GM12878 (cell line): ENCODE measurements around the gene LDLRAD3. TPM values are rescaled to one million over a fixed set of nuclear protein-coding genes. Genes with fewer than 3 reads are reported as not detected.

Experiments used
- BCL3 ChIP-seq: IDR thresholded peaks from 2 replicates; pipeline ENCODE4 v1.6.1; 2011; ENCODE audit warnings: borderline replicate concordance, low read depth, mild to moderate bottlenecking, moderate library complexity, low read length; ENCODE audit not compliant: insufficient read depth, poor library complexity, severe bottlenecking
- GABPA ChIP-seq: IDR thresholded peaks from 2 replicates; pipeline ENCODE4 v1.6.1; 2014; ENCODE audit warnings: antibody characterized with exemption, low read depth, mild to moderate bottlenecking, inconsistent platforms
- NFXL1 ChIP-seq: fragments of 450-650 bp; IDR thresholded peaks from 2 replicates; pipeline ENCODE4 v1.6.1; 2017; ENCODE audit warnings: antibody characterized with exemption, mild to moderate bottlenecking, borderline replicate concordance
- PKNOX1 ChIP-seq: fragments of 450-650 bp; IDR thresholded peaks from 2 replicates; pipeline ENCODE4 v1.6.1; 2016; ENCODE audit warnings: mild to moderate bottlenecking
- ZBTB40 ChIP-seq: fragments of 450-650 bp; IDR thresholded peaks from 2 replicates; pipeline ENCODE4 v1.6.1; 2016; ENCODE audit warnings: mild to moderate bottlenecking, moderate library complexity, borderline replicate concordance
- polyA plus RNA-seq, 11 experiments: library from polyadenylated mRNA; depleted of rRNA in 4 of 11; unstranded in 6 of 11; stranded (reverse) in 5 of 11; fragments of >200 nt; fragmentation: Nextera tagmentation in 4 of 11; fragmentation: Illumina TruSeq in 1 of 11; extraction: Ambion mirVana in 4 of 11; extraction: Trizol in 1 of 11; gene quantifications; 1 replicate in 1 of 11; 2 replicates in 10 of 11; pipeline versions ENCODE4 v1.2.1 to v1.2.3, GENCODE V29; 2011 to 2016; ENCODE audit warnings: inconsistent platforms in 2 of 11, missing spikeins in 2 of 11, low read depth in 1 of 11
- total RNA-seq, 4 experiments: library from RNA; depleted of rRNA in 3 of 4; stranded (reverse); fragments of >200 nt in 3 of 4; fragmentation: Illumina TruSeq in 1 of 4; extraction: Trizol in 1 of 4; gene quantifications; 2 replicates each; pipeline versions ENCODE4 v1.2.1 to v1.2.3, GENCODE V29; 2013 to 2021

Gene LDLRAD3
- total and polyA plus RNA-seq, 10 of the 15 experiments (the other 5 are each of a cell fraction or from before 2014, with no cell fraction given): 2.5 to 17.2 (median 10.7) TPM

- TF ChIP-seq ZBTB40: no peak
- no peak for TF ChIP-seq NFXL1
- TF ChIP-seq BCL3: no peak
- TF ChIP-seq PKNOX1: no peak
- TF ChIP-seq GABPA: no peak
- TF ChIP-seq, all 136 proteins: peak for 0
Observed at GRCh38 chr11:36264011-36264972, 320.4 kb downstream of the LDLRAD3 start (continued).
